HEK293 (cell line): Measurements from ENCODE around the gene WDR19.

Source experiments
- CTCF ChIA-PET: fragments of 350-600 bp; formaldehyde crosslinking; extraction: SDS; loops from one replicate; lab custom pipeline; 2021; ENCODE audit warnings: antibody characterized with exemption; lab: Yijun Ruan, JAX
- POLR2A ChIA-PET: fragments of 300-600 bp; formaldehyde crosslinking; extraction: SDS; loops from one replicate; lab custom pipeline; 2020; ENCODE audit warnings: antibody characterized with exemption, inconsistent platforms; lab: Yijun Ruan, JAX
- H3K27ac ChIP-seq: fragments of 200-500 bp; sonication (Bioruptor generic); 2 replicates; pipeline ENCODE4 v1.5.1; 2014; ENCODE audit warnings: low read depth, low read length, control low read depth, inconsistent platforms; ENCODE audit errors: extremely low read depth
- H3K36me3 ChIP-seq, 2 experiments: fragments of 200-500 bp in 1 of 2; sonication (Bioruptor generic) in 1 of 2; 1 replicate in 1 of 2; 2 replicates in 1 of 2; pipeline ENCODE4 v1.5.1; 2014 to 2017; ENCODE audit warnings: inconsistent platforms in 2 of 2, low read length in 2 of 2; ENCODE audit not compliant: control insufficient read depth in 2 of 2, insufficient read depth in 1 of 2
- H3K4me1 ChIP-seq: fragments of 200-500 bp; sonication (Bioruptor generic); 2 replicates; pipeline ENCODE4 v1.5.1; 2014; ENCODE audit warnings: mild to moderate bottlenecking, low read length, inconsistent platforms; ENCODE audit not compliant: control insufficient read depth, insufficient read depth
- H3K4me3 ChIP-seq: 2 replicates; pipeline ENCODE4 v1.5.1; 2011; ENCODE audit warnings: low read depth, mild to moderate bottlenecking, control low read depth, low read length, moderate library complexity
- H3K9me3 ChIP-seq: fragments of 200-500 bp; sonication (Bioruptor generic); 2 replicates; pipeline ENCODE4 v1.5.1; 2014; ENCODE audit warnings: low read depth, low read length, inconsistent platforms; ENCODE audit not compliant: control insufficient read depth, insufficient read depth
- HOXC10 ChIP-seq: sonication (generic); formaldehyde crosslinking; IDR thresholded peaks from 2 replicates; pipeline ENCODE4 v1.8.1; 2023; ENCODE audit warnings: mild to moderate bottlenecking, missing genetic modification reagents
- MZF1 ChIP-seq: fragments of 450-650 bp; formaldehyde crosslinking; IDR thresholded peaks from 2 replicates; pipeline ENCODE4 v1.5.1; 2017; ENCODE audit warnings: missing biosample characterization, missing genetic modification characterization, borderline replicate concordance
- PBX3 ChIP-seq: sonication (generic); formaldehyde crosslinking; IDR thresholded peaks from 2 replicates; pipeline ENCODE4 v1.8.1; 2022; ENCODE audit warnings: mild to moderate bottlenecking, moderate library complexity, missing genetic modification reagents
- SCRT1 ChIP-seq: fragments of 450-650 bp; formaldehyde crosslinking; IDR thresholded peaks from 2 replicates; pipeline ENCODE4 v1.5.1; 2016; ENCODE audit warnings: missing biosample characterization, missing genetic modification characterization, borderline replicate concordance
- SP2 ChIP-seq: fragments of 450-650 bp; formaldehyde crosslinking; IDR thresholded peaks from 2 replicates; pipeline ENCODE4 v1.5.1; 2016; ENCODE audit warnings: missing biosample characterization, missing genetic modification characterization
- SP3 ChIP-seq: fragments of 450-650 bp; formaldehyde crosslinking; IDR thresholded peaks from 2 replicates; pipeline ENCODE4 v1.5.1; 2016; ENCODE audit warnings: missing biosample characterization, missing genetic modification characterization
- WT1 ChIP-seq: fragments of 450-650 bp; formaldehyde crosslinking; IDR thresholded peaks from 2 replicates; pipeline ENCODE4 v1.5.1; 2016; ENCODE audit warnings: missing biosample characterization, missing genetic modification characterization
- ZBTB1 ChIP-seq: fragments of 450-650 bp; formaldehyde crosslinking; IDR thresholded peaks from 2 replicates; pipeline ENCODE4 v1.5.1; 2016; ENCODE audit warnings: missing biosample characterization, missing genetic modification characterization
- ZBTB49 ChIP-seq: fragments of 450-650 bp; formaldehyde crosslinking; IDR thresholded peaks from 2 replicates; pipeline ENCODE4 v1.5.1; 2016; ENCODE audit warnings: missing biosample characterization, missing genetic modification characterization, low read depth
- ZFP69B ChIP-seq: fragments of 450-650 bp; formaldehyde crosslinking; IDR thresholded peaks from 2 replicates; pipeline ENCODE4 v1.5.1; 2016; ENCODE audit warnings: missing biosample characterization, missing genetic modification characterization
- ZNF121 ChIP-seq: fragments of 450-650 bp; formaldehyde crosslinking; IDR thresholded peaks from 2 replicates; pipeline ENCODE4 v1.5.1; 2016; ENCODE audit warnings: missing biosample characterization, missing genetic modification characterization
- ZNF133 ChIP-seq: fragments of 450-650 bp; formaldehyde crosslinking; IDR thresholded peaks from 2 replicates; pipeline ENCODE4 v1.5.1; 2016; ENCODE audit warnings: missing biosample characterization, missing genetic modification characterization
- ZNF214 ChIP-seq: fragments of 450-650 bp; formaldehyde crosslinking; IDR thresholded peaks from 2 replicates; pipeline ENCODE4 v1.5.1; 2017; ENCODE audit warnings: missing biosample characterization, mild to moderate bottlenecking, missing genetic modification characterization, borderline replicate concordance
- ZNF24 ChIP-seq: fragments of 450-650 bp; formaldehyde crosslinking; IDR thresholded peaks from 2 replicates; pipeline ENCODE4 v1.5.1; 2016; ENCODE audit warnings: missing biosample characterization, missing genetic modification characterization
- ZNF266 ChIP-seq: fragments of 450-650 bp; formaldehyde crosslinking; IDR thresholded peaks from 2 replicates; pipeline ENCODE4 v1.5.1; 2016; ENCODE audit warnings: missing biosample characterization, missing genetic modification characterization, low read depth
- ZNF335 ChIP-seq: fragments of 450-650 bp; formaldehyde crosslinking; conservative IDR thresholded peaks from 2 replicates; pipeline ENCODE4 v1.5.1; 2016; ENCODE audit warnings: missing biosample characterization, missing genetic modification characterization
- ZNF391 ChIP-seq: fragments of 450-650 bp; formaldehyde crosslinking; IDR thresholded peaks from 2 replicates; pipeline ENCODE4 v1.5.1; 2016; ENCODE audit warnings: low read depth, missing biosample characterization, missing genetic modification characterization, borderline replicate concordance
- ZNF530 ChIP-seq: fragments of 450-650 bp; formaldehyde crosslinking; IDR thresholded peaks from 2 replicates; pipeline ENCODE4 v1.5.1; 2016; ENCODE audit warnings: low read depth, missing biosample characterization, missing genetic modification characterization
- ZNF549 ChIP-seq: fragments of 450-650 bp; IDR thresholded peaks from 2 replicates; pipeline ENCODE4 v1.5.1; 2018; ENCODE audit warnings: missing biosample characterization, missing genetic modification characterization, mild to moderate bottlenecking, inconsistent platforms, moderate library complexity
- ZNF645 ChIP-seq: fragments of 450-650 bp; formaldehyde crosslinking; IDR thresholded peaks from 2 replicates; pipeline ENCODE4; 2016; ENCODE audit warnings: missing biosample characterization, missing genetic modification characterization
- ZNF654 ChIP-seq: fragments of 450-650 bp; formaldehyde crosslinking; IDR thresholded peaks from 2 replicates; pipeline ENCODE4 v1.5.1; 2016; ENCODE audit warnings: low read depth, missing biosample characterization, missing genetic modification characterization
- ZNF677 ChIP-seq: fragments of 450-650 bp; IDR thresholded peaks from 2 replicates; pipeline ENCODE4 v1.5.0; 2018; ENCODE audit warnings: missing biosample characterization, mild to moderate bottlenecking, missing genetic modification characterization, moderate library complexity
- ZNF785 ChIP-seq: fragments of 450-650 bp; formaldehyde crosslinking; IDR thresholded peaks from 2 replicates; pipeline ENCODE4 v1.5.1; 2016; ENCODE audit warnings: missing biosample characterization, missing genetic modification characterization
- ZSCAN5A ChIP-seq: fragments of 450-650 bp; formaldehyde crosslinking; IDR thresholded peaks from 2 replicates; pipeline ENCODE4 v1.5.1; 2016; ENCODE audit warnings: missing biosample characterization, missing genetic modification characterization

WDR19 gene

GRCh38 chr4:39308611-39309010, 126.3 kb downstream of the WDR19 start (continued):
- TF ChIP-seq ZNF133 (tag by site-specific recombination) (no peak), SCRT1 (tag by site-specific recombination) (no peak)

GRCh38 chr4:39312816-39313215, 130.5 kb downstream of the WDR19 start:
- Histone ChIP-seq H3K27ac (no peak overlapping the region), H3K4me1 (no peaks in the 10 kb centered on the region), H3K4me3 (no peak overlapping the region), H3K36me3 (peaks cover 8 to 95% of the 10 kb centered on the region in 2 experiments; a peak in 2 of 3 replicates), H3K9me3 (no peaks in the 10 kb centered on the region)
- ChIA-PET POLR2A (no interaction called here), CTCF (no interaction called here)
- no peak for TF ChIP-seq ZNF391 (tag by site-specific recombination)
- no peak for TF ChIP-seq MZF1 (tag by site-specific recombination)
- TF ChIP-seq ZNF266: no peak
- no peak for TF ChIP-seq ZNF654 (tag by site-specific recombination)

GRCh38 chr4:39319676-39320075, 137.3 kb downstream of the WDR19 start:
- Histone ChIP-seq H3K27ac (no peak overlapping the region), H3K36me3 (peaks cover 0 to 78% of the 10 kb centered on the region in 2 experiments)
- CTCF ChIA-PET: no interaction called here

More at GRCh38 chr4:39319676-39320075, 137.3 kb downstream of the WDR19 start:
- Histone ChIP-seq H3K9me3 (no peaks in the 10 kb centered on the region), H3K4me1 (no peaks in the 10 kb centered on the region), H3K4me3 (no peak overlapping the region)
- POLR2A ChIA-PET: no interaction called here
- TF ChIP-seq HOXC10 (CRISPR knock-in tag) (no peak), ZFP69B (tag by site-specific recombination) (no peak), ZNF677 (no peak), ZNF549 (tag by site-specific recombination) (no peak), ZNF214 (tag by site-specific recombination) (no peak), ZNF645 (tag by site-specific recombination) (no peak), SP3 (tag by site-specific recombination) (no peak), ZNF121 (tag by site-specific recombination) (no peak), ZNF785 (tag by site-specific recombination) (no peak), ZNF335 (tag by site-specific recombination) (no peak), ZBTB49 (tag by site-specific recombination) (no peak), ZNF530 (no peak), PBX3 (no peak), ZBTB1 (no peak), SP2 (tag by site-specific recombination) (no peak), ZNF24 (tag by site-specific recombination) (no peak), ZSCAN5A (no peak), WT1 (tag by site-specific recombination) (no peak)
